Fibroblast of the aortic adventitia (primary cell): Measurements from ENCODE around the gene GFPT2. TPM values are rescaled to one million over a fixed set of nuclear protein-coding genes. Genes with fewer than 3 reads are reported as not detected.

Source experiments
- DNase-seq: peaks from one replicate; pipeline ENCODE4 v3.0.0-alpha.2; 2010; ENCODE audit warnings: low read depth
- H3K4me3 ChIP-seq: 2 replicates; pipeline ENCODE4 v1.5.1; 2011; ENCODE audit warnings: low read depth, mild to moderate bottlenecking, control low read depth, low read length, moderate library complexity
- total RNA-seq: library from RNA; depleted of rRNA; stranded (reverse); fragments of >200 nt; gene quantifications from 2 replicates; pipeline ENCODE4 v1.2.3, GENCODE V29; 2012; ENCODE audit warnings: low replicate concordance
- TF ChIP-seq, protein P1 (sequence below): IDR thresholded peaks from 2 replicates; pipeline ENCODE4 v1.5.1; 2011; ENCODE audit warnings: mild to moderate bottlenecking, low read length, control low read depth, inconsistent platforms; ENCODE audit not compliant: insufficient read depth

Gene GFPT2
- total RNA-seq, 1 donor = 69.8 TPM

DNA sequence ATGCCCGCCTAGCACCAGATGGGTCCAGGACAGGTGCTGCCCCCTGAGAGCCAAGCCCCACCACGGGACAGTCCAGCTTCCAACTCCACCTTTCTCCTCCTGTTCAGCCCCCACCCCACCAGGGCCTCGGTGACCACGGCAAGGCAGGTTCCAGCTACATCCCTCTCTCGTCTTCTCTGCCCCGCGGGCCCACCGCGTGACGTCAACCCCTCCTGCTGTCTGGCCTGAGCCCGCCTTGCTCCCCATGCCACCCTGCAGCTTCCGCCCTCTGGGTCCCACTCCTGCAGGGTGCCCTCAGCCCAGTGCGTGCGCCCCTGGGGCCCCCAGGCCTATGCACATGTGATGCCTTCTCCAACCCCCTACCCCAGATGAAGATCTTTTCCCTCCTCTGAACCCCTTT lies 6.8 kb downstream of the GFPT2 start:
- DNase-seq = no peak
- H3K4me3 ChIP-seq = no peak overlapping the region
- TF ChIP-seq, protein P1, sequence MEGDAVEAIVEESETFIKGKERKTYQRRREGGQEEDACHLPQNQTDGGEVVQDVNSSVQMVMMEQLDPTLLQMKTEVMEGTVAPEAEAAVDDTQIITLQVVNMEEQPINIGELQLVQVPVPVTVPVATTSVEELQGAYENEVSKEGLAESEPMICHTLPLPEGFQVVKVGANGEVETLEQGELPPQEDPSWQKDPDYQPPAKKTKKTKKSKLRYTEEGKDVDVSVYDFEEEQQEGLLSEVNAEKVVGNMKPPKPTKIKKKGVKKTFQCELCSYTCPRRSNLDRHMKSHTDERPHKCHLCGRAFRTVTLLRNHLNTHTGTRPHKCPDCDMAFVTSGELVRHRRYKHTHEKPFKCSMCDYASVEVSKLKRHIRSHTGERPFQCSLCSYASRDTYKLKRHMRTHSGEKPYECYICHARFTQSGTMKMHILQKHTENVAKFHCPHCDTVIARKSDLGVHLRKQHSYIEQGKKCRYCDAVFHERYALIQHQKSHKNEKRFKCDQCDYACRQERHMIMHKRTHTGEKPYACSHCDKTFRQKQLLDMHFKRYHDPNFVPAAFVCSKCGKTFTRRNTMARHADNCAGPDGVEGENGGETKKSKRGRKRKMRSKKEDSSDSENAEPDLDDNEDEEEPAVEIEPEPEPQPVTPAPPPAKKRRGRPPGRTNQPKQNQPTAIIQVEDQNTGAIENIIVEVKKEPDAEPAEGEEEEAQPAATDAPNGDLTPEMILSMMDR = no peak

DNA sequence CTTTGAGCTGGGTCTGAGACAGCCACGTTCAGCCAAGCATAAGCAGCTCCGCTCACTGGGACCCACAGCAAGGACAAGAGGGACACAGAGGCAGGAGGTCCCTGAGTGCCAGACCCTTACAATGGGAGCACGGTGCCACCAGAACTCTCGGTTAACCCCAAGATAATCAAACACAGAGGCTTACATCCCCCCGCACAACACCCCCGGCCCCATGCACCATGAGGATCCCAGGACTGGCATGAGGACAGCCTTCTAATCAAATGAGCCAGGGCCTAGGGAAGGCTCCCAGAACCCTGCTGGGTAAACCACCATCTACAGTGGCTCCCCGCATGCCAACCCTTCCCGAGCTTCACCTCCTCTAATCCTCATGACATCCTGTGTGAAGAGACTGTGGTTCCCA lies 7.4 kb downstream of the GFPT2 start:
- no peak overlapping the region for H3K4me3 ChIP-seq
- no peak for DNase-seq
- TF ChIP-seq, protein P1 = no peak

DNA sequence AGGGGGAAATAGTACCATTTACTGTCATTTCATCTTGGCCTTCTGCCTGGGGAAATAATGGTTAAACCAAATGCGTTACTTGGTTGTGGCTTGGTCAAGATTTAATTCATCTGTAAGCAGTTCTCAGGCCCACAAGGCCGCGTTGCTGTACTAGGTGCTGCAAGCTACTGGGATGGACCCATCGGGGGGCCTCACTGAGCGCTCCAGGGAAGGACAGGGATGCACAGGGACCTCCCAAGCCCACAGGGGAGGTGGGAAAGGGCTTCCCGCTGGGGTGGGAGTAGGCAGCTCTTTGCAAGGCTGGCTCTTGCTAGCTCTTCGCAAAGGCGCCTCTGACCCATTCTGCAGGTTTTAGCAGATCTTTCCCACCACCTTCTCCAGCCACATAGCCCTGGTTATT lies 8.0 kb downstream of the GFPT2 start:
- H3K4me3 ChIP-seq = no peak overlapping the region
- TF ChIP-seq, protein P1 = no peak
- no peak for DNase-seq

DNA sequence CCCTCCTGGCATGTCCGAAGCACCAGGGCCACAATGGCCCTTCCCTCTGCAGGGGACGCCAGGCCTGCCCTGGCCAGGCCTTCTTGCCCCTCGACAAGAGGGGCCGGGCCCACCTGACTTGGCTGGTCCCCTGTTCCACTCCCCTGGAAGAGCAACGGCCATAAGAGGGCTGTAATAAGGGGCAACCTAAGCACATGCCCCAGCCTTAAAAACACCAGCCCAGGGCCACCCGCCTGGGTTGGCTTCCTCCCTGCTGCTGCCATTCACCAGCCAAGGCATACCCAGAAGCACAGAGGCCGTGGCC lies 8.5 kb downstream of the GFPT2 start:
- no peak for DNase-seq
- H3K4me3 ChIP-seq = no peak overlapping the region
- TF ChIP-seq, protein P1 = no peak

DNA sequence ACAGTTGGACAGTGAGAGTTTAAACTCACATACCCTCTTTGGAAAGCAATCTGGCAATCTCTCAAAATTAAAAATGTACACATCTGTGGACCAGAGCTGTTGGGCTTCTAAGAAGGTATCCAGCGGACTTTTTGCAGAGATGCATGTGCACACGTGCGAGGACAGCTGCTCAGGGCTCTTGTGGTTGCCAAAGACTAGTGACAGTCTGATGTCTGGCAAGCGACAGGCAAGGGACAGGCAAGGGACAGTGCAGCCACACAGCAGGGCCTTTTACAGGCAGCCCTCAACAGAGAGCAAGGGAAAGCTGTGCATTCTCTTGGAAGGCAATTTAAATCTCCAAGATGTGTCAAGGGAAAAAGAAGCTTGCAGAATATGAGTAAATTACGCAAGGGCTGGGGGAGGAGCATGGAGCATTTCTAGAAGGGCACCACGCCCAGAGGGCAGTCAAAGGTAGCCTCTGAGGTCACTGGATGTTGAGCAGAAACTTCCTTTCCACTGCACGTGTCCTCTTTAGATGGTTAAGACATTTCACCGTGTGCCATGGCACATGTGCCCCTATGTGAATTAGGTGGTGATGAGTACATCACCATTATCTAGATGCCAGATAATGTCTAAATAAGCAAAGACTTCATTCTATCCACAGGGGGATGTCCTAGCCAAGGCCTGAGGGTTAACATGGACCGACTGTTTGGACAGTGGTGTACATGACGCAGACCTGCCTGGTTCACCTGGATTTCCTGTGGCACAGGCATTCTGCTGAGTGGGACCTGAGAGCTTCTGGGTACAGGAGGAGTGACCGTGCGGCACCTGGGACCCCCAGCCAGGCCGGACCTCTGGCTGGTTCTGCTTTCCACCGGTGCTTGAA lies 9.1 kb downstream of the GFPT2 start:
- DNase-seq = peak; percentile 80
- TF ChIP-seq, protein P1 = no peak
- no peak overlapping the region for H3K4me3 ChIP-seq

DNA sequence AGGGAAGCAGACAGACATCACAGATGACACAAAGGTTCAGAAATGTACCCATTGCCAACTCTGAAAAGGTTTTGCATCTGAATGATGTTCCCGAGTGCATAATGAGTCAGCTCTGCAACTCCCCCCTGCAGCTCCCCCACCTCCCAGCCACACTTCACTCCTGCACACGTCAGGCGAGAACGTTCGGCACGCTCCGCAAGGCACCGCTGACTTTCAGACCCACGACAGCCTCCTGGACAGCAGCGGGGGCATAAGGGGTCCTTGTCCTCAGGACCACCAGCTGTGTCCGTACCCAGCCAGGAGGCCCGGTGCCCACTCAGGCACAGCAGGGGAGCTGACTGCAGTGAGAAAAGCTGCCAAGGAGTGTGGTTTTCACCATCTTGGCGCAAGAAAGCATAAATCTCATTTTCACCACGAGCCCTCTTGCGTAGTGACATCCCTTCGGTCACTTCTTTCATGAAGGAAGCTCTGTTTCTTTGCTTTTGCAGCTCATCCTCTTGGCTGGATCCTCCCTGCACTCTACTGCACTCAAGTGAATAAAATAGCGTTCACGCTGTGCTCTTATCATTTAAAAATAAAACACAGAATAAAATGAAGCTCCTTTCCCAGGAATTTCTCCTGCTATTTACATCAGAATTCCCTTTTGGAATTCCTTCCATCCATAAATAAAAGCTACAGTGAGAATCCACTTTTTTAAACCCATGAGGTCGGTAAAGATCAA lies 9.9 kb downstream of the GFPT2 start:
- peak overlapping the region; percentile 9 for H3K4me3 ChIP-seq
- TF ChIP-seq, protein P1 = no peak
- peak; percentile 44 for DNase-seq
